ENCODE data around the gene HLA-DRB1. TPM values are rescaled to one million over a fixed set of nuclear protein-coding genes. Genes with fewer than 3 reads are reported as not detected.
"Not testable (repeated sequence)": the region's sequence is repeated elsewhere in the genome, so short reads cannot be mapped to it uniquely, and the experiment has no call there.

HLA-DRB1 gene
- polyA plus RNA-seq, 1 donor from 2014 or later: 1,928 TPM

DNA sequence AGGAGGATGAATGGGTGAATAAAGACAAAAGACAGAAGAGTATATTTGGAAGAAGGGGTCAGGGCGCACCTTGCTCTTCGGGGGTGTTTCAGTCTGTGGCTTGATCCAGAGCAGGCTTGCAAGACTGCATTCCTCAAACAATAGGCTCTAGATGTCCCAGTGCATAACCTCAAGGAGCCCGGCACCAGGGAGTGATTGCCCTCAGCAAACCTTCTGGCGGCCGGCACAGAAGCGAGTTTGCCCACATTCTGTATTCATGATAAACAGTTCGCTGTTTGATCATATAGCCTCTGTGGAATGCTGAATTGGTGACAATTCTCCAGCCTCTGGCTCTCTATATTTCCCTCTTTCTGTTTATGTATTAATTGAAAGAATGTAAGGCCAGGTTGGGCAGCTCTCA lies 29.9 kb downstream of the HLA-DRB1 start:
- no peak overlapping the region for H3K27ac Mint-ChIP-seq
- H3K9me3 Mint-ChIP-seq: no peaks in the 10 kb centered on the region
- H3K27me3 Mint-ChIP-seq: peaks cover 10% of the 10 kb centered on the region
- H3K4me1 Mint-ChIP-seq: peaks cover 6 to 12% (median 7%) of the 10 kb centered on the region in 3 donors
- no peaks in the 10 kb centered on the region for H3K36me3 Mint-ChIP-seq
- peak overlapping the region in 1 of 4 donors; percentile 81 for H3K4me3 Mint-ChIP-seq

GRCh38 chr6:32558426-32559057 lies 31.1 kb downstream of the HLA-DRB1 start:
- peaks cover 7 to 18% (median 9%) of the 10 kb centered on the region in 3 donors for H3K4me1 Mint-ChIP-seq
- no peaks in the 10 kb centered on the region for H3K9me3 Mint-ChIP-seq
- H3K27ac Mint-ChIP-seq: peak overlapping the region; percentile 79 to 95 (median 82)
- peak overlapping the region; percentile 58 to 96 (median 82) for H3K4me3 Mint-ChIP-seq
- H3K27me3 Mint-ChIP-seq: peaks cover 12% of the 10 kb centered on the region
- no peaks in the 10 kb centered on the region for H3K36me3 Mint-ChIP-seq

DNA sequence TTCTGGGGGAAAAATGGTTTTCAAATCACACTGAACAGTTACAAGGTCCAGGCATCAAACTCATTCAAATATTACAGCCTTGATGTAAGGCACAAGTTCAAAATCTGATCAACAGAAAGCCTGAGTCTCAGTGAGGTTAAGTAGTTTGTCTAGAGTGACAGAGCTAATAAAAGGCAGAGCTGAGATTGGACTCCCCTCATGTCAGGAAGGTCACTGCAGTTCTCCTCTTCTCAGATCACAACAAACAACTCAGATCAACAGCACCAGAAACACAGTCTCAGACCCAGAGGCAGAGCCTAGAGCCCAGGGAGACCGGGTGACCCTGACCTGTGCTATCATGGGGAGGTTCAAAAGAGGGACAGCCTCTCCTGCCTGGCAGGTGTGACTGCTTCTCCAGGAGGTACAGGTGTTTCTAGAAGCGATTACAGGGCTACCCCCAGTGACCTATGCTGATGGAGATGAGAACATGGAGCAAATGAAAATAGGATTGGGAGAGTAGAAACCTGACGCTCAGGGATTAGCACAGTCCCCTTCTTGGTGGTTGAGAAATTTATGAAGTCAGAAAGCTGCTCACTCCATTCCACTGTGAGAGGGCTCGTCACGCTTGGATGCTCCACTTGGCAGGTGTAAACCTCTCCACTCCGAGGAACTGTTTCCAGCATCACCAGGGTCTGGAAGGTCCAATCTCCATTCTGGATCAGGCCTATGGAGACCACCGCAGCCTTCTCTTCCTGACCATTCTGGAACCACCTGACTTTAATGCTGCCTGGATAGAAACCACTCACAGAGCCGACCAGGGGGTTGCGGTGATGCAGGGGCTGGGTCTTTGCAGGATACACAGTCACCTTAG lies 35.3 kb downstream of the HLA-DRB1 start:
- Mint-ChIP-seq H3K27ac (peak overlapping the region in 2 of 3 donors; percentile 19 to 73), H3K27me3 (peaks cover 6% of the 10 kb centered on the region), H3K9me3 (no peaks in the 10 kb centered on the region), H3K36me3 (peaks cover 3% of the 10 kb centered on the region), H3K4me1 (peaks cover 7 to 29% (median 16%) of the 10 kb centered on the region in 3 donors), H3K4me3 (peak overlapping the region in 1 of 4 donors; percentile 50)

DNA sequence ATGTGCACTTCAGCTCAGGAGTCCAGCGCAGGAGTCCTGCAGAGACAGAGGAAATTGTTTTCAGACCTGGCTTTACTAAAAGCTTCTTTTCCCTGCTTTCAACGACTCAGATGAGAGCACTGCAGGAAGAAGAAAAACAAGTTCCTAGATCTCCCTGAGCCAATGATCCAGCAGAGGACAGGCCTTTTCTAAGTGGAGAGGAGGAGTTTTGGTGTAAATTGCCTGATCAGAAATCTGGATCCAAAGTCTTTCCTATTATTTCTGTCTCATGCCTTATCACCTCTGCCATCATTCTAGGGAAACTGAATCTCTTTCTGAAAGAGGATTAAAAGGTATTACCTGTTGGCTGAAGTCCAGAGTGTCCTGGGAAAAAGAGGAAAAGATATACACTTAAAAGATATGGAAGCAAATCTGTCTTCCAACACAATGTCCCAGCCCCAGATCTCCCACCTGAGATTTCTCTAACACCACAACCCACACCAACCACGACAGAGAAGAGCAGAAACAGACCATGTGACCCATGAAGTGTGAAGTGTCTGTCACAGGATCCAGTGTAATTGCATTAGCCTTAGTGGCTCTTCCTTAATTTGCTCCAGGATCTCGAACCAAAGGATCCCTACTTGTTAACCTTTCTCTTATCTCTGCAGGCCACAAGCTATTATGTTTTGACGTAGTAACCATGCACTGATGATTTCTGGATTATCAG lies 36.5 kb downstream of the HLA-DRB1 start:
- peak overlapping the region in 2 of 3 donors; percentile 67 to 73 for H3K27ac Mint-ChIP-seq
- H3K4me3 Mint-ChIP-seq: peak overlapping the region in 1 of 4 donors; percentile 50
- no peaks in the 10 kb centered on the region for H3K9me3 Mint-ChIP-seq
- H3K4me1 Mint-ChIP-seq: peaks cover 0 to 19% (median 11%) of the 10 kb centered on the region in 3 donors
- peaks cover 1% of the 10 kb centered on the region for H3K27me3 Mint-ChIP-seq
- peaks cover 6% of the 10 kb centered on the region for H3K36me3 Mint-ChIP-seq

- Mint-ChIP-seq H3K4me3 (no peak overlapping the region), H3K27me3 (peaks cover 1% of the 10 kb centered on the region), H3K4me1 (peaks cover 0 to 19% (median 13%) of the 10 kb centered on the region in 3 donors), H3K36me3 (peaks cover 6% of the 10 kb centered on the region), H3K27ac (peak overlapping the region in 1 of 3 donors; percentile 56), H3K9me3 (no peaks in the 10 kb centered on the region)
These were observed 38.2 kb downstream of the HLA-DRB1 start for GRCh38 chr6:32551410-32551809.

DNA sequence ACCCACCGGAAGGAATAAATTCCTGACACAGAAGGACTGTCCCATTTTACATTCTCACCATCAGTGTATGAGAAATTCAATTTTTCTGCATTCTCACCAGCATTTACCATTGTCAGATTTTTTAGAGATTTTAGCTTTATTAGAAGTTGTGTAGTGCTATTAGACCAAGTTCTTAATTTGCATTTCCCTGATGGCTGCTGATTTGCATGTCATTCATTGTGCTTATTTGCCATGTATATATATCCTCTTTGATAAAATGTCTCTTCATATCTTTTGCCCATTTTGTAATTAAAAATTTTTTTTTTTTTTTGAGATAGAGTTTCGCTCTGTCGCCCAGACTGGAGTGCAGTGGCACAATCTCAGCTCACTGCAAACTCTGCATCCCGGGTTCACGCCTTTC lies 49.8 kb downstream of the HLA-DRB1 start:
- no peak overlapping the region for H3K4me3 Mint-ChIP-seq
- H3K4me1 Mint-ChIP-seq: peaks cover 0 to 10% (median 0%) of the 10 kb centered on the region in 3 donors
- no peaks in the 10 kb centered on the region for H3K27me3 Mint-ChIP-seq

DNA sequence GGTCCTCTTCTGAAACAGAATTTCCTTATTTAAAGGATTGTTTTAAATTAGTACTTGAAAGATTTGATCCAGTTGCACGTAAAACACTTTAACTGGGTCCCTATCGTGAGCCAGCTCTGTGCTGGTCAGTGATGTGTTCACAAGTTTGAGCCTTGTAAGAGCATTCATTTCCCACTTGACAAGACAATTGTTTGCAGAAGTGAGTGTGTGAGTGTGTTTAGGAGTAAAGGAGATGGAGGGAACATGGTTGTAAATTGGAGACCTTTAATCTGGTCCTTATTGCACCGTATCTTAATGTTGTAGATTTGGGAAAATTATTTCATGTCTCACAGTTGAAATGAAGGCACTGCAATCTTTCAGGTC lies 59.2 kb downstream of the HLA-DRB1 start:
- H3K27me3 Mint-ChIP-seq, H3K9me3 Mint-ChIP-seq: not testable (repeated sequence)
- H3K36me3 Mint-ChIP-seq: peaks cover 10% of the 10 kb centered on the region
- peaks cover 3 to 20% (median 13%) of the 10 kb centered on the region in 3 donors for H3K4me1 Mint-ChIP-seq
- H3K4me3 Mint-ChIP-seq: peak overlapping the region in 2 of 4 donors; percentile 96 to 97
- peak overlapping the region; percentile 47 to 97 (median 81) for H3K27ac Mint-ChIP-seq

More for the DNA sequence above, 49.8 kb downstream of the HLA-DRB1 start:
- peaks cover 4% of the 10 kb centered on the region for H3K36me3 Mint-ChIP-seq
- H3K9me3 Mint-ChIP-seq: peaks cover 0 to 2% (median 0%) of the 10 kb centered on the region in 3 donors
- H3K27ac Mint-ChIP-seq: no peak overlapping the region

DNA sequence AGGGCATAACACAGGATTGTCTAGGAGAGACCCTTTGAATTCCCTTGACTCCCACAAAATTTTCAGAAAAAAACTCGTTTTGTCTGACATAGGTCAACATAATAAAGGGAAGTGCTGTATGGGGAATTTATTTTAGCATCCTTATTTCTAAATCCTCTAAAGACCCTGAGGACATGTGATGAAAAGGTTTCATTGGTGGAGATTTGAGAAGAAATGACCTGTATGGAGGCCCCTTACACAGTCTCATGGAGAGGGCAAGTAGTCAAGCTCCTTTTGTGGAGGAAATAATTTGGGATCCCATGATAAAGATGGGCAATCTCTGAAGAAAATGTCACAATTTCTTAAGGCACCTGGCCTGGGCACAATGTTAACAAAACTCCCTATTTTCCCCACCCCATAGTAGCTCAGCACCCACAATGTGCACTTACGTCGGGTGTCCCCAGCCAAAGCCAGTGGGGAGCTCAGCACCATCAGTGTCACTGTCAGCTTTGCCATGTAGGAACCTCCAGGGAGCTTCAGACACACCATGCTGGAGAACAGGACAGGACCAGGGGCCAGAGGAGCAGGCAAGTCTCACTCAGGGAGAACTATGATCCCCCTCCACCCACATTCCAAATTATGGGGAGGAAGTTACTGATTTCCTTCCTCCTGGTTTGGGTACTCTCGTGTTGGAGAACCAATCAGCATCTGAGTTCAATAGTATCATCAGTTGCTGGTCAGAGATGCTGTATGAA lies 59.8 kb downstream of the HLA-DRB1 start, which contains the start of gene HLA-DRB5:
Gene HLA-DRB5 (minus strand): TSS at position 591 of the 734 bp plus-strand sequence. CDS start 63 bp downstream, at position 528.
- Mint-ChIP-seq H3K27ac (peak within 1 kb of the TSS; percentile 97 to 98 (median 98)), H3K4me1 (peaks cover 3 to 23% (median 13%) of the 10 kb centered on the region in 3 donors), H3K36me3 (peaks cover 11% of the 10 kb centered on the region), H3K27me3 (no peaks in the 10 kb centered on the region), H3K9me3 (no peaks in the 10 kb centered on the region), H3K4me3 (peak within 1 kb of the TSS; percentile 92 to 99 (median 96))

Other genes with a start within 250 kb of the HLA-DRB1 start
- gene TSBP1, start 217.9 kb downstream of the HLA-DRB1 start, polyA plus RNA-seq: 0.13 TPM
- gene BTNL2, start 182.7 kb downstream of the HLA-DRB1 start, polyA plus RNA-seq: not detected
- 8,827 TPM for gene HLA-DRA, start 150.0 kb downstream of the HLA-DRB1 start, polyA plus RNA-seq
- 92.6 TPM for gene HLA-DRB5, start 59.6 kb downstream of the HLA-DRB1 start, polyA plus RNA-seq
- gene HLA-DQA1, start 47.6 kb upstream of the HLA-DRB1 start, polyA plus RNA-seq: 377 TPM
- 155 TPM for gene HLA-DQB1, start 76.8 kb upstream of the HLA-DRB1 start, polyA plus RNA-seq
- 167 TPM for gene HLA-DQA2, start 151.5 kb upstream of the HLA-DRB1 start, polyA plus RNA-seq
- gene HLA-DQB2, start 173.7 kb upstream of the HLA-DRB1 start, polyA plus RNA-seq: 121 TPM
- gene HLA-DOB, start 227.2 kb upstream of the HLA-DRB1 start, polyA plus RNA-seq: 368 TPM
- gene TAP2, start 248.9 kb upstream of the HLA-DRB1 start, polyA plus RNA-seq: 26.8 TPM